Activated CD4-positive, alpha-beta T cell treated with anti-CD3 and anti-CD28 coated beads for 24 hours (primary cell): ENCODE data around the gene CUL2.
"Not testable (repeated sequence)": the region's sequence is repeated elsewhere in the genome, so short reads cannot be mapped to it uniquely, and the experiment has no call there.

Experiments
- DNase-seq, 2 donors: peaks; one replicate each; pipeline ENCODE4 v3.0.0-alpha.2; 2020; ENCODE audit warnings: low read depth in 2 of 2

CUL2 gene

GRCh38 chr10:35019041-35020024 is 70.8 kb downstream of the CUL2 start:
- DNase-seq = no peak

GRCh38 chr10:35017608-35018007 is 72.5 kb downstream of the CUL2 start:
- no peak for DNase-seq

DNA sequence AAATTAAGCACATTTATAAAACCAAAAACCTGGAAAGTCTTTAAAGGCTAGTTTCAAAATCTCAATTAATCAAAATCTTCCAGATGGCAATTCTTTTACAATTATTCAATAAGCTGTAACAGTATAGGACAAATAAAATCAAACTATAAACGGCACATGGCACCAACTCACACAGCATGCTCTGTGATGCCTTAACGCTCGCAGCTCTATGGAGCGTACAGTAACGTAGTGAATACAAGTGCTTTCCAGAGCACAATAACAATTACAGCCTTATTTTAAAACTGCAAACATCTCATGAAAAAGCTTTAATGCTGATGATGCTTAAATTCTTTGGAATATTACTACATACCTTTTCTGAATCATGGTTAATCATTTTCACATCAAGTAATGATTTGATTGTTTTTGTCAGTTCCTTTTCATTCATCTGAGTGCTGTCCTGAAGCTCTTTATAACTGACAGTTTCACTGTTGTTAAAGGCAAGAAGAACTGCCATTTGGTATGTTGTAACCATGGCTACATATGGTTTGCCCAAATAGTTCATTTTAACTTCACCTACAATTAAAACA is 74.2 kb downstream of the CUL2 start:
- DNase-seq = no peak

GRCh38 chr10:35012781-35013180 is 77.4 kb downstream of the CUL2 start:
- DNase-seq = no peak

- no peak for DNase-seq
These were observed 78.4 kb downstream of the CUL2 start for GRCh38 chr10:35011771-35012191.

- no peak for DNase-seq
These were observed 82.3 kb downstream of the CUL2 start for GRCh38 chr10:35007858-35008301.

GRCh38 chr10:35006836-35007235 is 83.3 kb downstream of the CUL2 start:
- DNase-seq = no peak

- DNase-seq = no peak
These were observed 84.3 kb downstream of the CUL2 start for GRCh38 chr10:35005868-35006267.

DNA sequence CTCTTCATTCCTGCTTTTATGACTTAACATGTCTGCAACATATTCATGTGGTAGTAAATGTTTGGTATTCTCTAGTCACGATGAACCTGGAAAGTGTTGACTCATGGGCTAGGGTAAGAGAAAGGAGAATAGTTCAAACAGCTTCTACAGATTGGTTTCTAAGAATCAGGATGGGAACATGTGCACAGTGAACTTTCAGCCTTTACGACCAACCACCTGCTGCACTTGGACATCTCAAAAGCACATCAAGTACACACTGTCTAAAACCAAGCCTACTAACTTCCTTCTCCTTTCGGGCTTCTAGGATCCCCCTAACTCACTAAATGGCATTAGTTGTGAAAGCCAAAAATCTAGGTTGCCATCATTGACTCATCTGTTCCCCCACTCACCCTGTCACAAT is 85.5 kb downstream of the CUL2 start:
- no peak for DNase-seq

- DNase-seq = no peak
These were observed 86.2 kb downstream of the CUL2 start for GRCh38 chr10:35003906-35004305.

DNA sequence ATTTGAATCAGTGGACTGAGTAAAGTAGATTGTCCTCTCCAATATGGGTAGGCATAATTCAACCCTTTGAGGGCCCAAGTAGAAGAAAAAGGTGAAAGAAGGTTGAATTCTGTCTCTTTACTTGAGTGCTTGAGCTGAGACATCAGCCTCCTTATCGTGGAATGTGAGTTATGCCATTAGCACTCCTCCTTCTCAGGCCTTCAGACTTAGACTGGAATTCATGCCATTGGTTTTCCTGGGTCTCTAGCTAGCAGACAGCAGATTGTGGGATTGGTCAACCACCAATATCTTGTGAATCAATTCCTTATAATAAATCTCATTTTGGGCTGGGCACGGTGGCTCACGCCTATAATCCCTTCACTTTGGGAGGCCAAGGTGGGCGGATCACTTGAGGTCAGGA is 89.2 kb downstream of the CUL2 start:
- no peak for DNase-seq

GRCh38 chr10:34999532-34999931 is 90.6 kb downstream of the CUL2 start:
- DNase-seq = no peak

GRCh38 chr10:34998940-34999339 is 91.2 kb downstream of the CUL2 start:
- no peak for DNase-seq

GRCh38 chr10:34996843-34997242 is 93.3 kb downstream of the CUL2 start:
- DNase-seq = no peak

GRCh38 chr10:34995925-34996324 is 94.2 kb downstream of the CUL2 start:
- no peak for DNase-seq

- peak; percentile 15 to 38 for DNase-seq
These were observed 95.5 kb downstream of the CUL2 start for GRCh38 chr10:34994565-34995142.

GRCh38 chr10:34993782-34994181 is 96.4 kb downstream of the CUL2 start:
- no peak for DNase-seq

GRCh38 chr10:34991117-34991516 is 99.0 kb downstream of the CUL2 start:
- DNase-seq = not testable (repeated sequence)

DNA sequence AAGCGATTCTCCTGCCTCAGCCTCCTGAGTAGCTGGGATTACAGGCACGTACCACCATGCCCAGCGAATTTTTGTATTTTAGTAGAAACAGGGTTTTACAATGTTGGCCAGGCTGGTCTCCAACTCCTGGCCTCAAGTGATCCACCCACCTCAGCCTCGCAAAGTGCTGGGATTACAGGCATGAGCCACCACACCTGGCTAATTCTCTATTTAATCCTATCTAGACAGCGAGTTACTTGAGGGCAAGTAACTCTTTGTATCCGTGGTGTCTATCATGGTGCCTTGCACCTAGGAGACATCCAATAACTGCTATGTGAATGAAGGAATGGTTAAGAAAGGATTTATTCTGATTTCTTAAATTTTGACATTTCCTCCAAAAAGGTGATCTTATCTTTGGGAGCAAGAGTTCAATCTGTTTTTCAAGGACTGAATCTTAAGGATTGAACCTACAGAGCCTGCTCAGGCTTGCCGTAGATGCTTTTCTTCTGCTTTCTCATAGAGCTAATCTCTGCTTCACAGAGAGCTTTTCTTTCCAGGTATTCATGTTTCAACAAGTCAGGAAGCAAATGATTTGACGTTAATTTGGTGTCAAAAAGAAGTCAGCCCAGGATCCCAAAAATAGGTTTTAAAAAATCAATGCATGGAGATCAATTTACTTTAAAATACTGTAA is 101.6 kb downstream of the CUL2 start:
- no peak for DNase-seq

DNA sequence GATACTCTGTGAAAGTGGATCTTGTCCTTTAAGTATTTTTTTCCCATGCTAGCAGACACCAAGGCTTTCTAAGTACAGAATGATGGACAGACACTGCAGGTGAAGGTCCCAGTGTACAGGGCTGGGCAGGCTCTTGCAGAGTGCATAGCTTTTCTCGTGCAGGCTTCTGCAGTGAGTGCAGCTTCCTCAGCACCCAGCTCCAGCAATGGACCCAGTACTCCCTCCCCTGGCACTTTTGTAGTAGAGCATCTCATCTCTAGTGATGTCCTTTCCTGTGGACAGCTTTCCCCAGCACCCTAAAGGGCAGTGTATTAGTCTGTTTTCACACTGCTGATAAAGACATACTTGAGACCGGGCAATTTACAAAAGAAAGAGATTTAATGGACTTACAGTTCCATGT is 104.3 kb downstream of the CUL2 start:
- DNase-seq = no peak

- no peak for DNase-seq
These were observed 105.0 kb downstream of the CUL2 start for GRCh38 chr10:34985146-34985545.

GRCh38 chr10:34981844-34982243 is 108.3 kb downstream of the CUL2 start:
- DNase-seq = no peak
